HG02870 (cell line): ENCODE results near the gene STAT4.

Experiments used
- ATAC-seq: cut with Tn5 transposase; IDR thresholded peaks from one replicate; pipeline ENCODE4 v1.9.1; 2021; ENCODE audit warnings: mild to moderate bottlenecking, moderate library complexity; ENCODE audit not compliant: unreplicated experiment

STAT4 gene

DNA sequence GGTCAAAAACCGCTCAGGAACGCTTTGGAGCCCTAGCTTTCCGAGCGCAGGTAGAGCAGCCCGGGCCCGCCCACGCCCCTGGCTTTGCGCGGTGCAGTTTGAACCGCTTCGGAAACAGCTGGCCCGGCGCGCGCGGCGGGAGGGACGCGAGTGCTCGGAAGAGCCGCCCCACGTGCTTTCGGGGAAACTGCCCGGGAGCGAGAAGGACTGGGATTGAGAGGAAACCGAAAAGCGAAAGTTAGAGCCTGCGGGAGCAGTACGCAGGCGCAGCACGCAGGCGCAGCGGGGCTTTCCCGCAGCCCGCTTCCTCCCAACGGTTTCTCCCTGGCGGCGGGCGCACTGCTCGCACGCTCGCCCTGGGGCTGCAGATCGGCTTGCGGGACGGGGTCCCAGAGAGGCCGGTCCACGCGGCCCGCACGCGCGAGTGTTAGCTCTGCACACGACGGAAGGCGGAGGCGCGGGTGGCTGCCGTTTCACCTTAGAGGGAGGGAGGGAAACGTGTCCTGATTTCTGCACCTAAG, 130.5 kb downstream of the STAT4 start:
- peak; percentile 68 for ATAC-seq

GRCh38 chr2:191019376-191019775, 131.4 kb downstream of the STAT4 start:
- no peak for ATAC-seq

- ATAC-seq, result no peak
Observed at GRCh38 chr2:191018643-191019119, 132.1 kb downstream of the STAT4 start.

DNA sequence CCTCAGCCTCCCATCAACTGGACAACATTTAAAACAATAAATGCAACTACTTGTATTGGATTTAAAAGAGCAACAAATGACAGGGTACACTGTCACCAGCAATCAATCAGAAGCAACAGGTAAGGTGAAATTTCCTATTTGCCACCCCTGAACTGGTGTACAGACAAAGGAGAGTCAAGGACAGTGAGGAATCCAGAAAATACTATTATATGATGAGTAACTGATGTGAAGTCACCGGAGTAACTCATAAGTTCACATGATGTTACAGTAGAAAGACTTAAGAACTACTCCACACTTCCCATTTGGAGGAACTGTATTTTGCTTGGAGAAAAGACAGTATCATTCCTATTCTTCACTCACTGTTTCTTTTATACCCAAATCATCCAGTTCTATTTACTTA, 132.7 kb downstream of the STAT4 start:
- no peak for ATAC-seq

- no peak for ATAC-seq
Observed at GRCh38 chr2:191015831-191016230, 135.0 kb downstream of the STAT4 start.

GRCh38 chr2:191015239-191015638, 135.6 kb downstream of the STAT4 start:
- ATAC-seq, result no peak

DNA sequence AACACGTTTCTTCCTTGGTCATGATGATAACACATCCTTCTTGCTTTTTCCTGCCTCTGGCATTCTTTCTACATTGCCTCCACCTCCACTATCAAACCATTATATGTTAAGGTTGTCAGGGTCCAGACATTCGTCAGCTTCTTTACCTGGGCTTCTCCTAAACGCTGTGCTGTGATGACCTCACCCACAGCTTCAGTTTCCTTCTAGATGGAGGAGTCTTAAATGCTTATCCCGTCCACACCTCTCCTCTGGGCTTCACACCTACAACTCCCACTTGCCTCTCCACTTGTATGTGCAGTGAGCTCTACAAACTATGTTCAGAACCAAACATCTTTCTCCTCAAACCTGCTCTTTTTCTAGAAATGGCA, 136.2 kb downstream of the STAT4 start:
- no peak for ATAC-seq

GRCh38 chr2:191013932-191014652, 136.7 kb downstream of the STAT4 start, which contains the start of gene STAT1:
TSS of gene STAT1 (minus strand) at chr2:191014171. CDS start at chr2:191010003, 4,168 bp downstream.
- ATAC-seq, result peak; percentile 84

- no peak for ATAC-seq
Observed at GRCh38 chr2:191013682-191013931, 137.2 kb downstream of the STAT4 start.

GRCh38 chr2:191012845-191013681, 137.7 kb downstream of the STAT4 start:
- peak; percentile 2 for ATAC-seq

DNA sequence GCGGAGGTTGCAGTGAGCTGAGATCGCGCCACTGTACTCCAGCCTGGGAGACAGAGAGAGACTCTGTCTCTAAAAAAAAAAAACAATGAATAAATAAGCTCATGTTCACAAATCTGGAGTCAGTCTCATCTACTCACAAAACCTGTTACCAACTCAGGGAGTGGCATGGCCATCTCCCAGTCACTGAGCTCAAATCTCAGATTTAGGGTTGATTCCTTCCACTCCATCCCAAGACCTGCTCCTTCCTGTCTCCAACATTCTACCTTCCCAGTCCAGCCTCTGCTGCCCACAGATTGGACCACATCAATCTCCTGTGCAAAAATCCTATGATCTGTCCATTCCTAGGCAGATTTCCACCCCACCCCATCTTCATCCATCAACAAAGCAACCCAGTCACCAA, 138.4 kb downstream of the STAT4 start:
- no peak for ATAC-seq

- no peak for ATAC-seq
Observed at GRCh38 chr2:191010887-191011885, 139.6 kb downstream of the STAT4 start.

DNA sequence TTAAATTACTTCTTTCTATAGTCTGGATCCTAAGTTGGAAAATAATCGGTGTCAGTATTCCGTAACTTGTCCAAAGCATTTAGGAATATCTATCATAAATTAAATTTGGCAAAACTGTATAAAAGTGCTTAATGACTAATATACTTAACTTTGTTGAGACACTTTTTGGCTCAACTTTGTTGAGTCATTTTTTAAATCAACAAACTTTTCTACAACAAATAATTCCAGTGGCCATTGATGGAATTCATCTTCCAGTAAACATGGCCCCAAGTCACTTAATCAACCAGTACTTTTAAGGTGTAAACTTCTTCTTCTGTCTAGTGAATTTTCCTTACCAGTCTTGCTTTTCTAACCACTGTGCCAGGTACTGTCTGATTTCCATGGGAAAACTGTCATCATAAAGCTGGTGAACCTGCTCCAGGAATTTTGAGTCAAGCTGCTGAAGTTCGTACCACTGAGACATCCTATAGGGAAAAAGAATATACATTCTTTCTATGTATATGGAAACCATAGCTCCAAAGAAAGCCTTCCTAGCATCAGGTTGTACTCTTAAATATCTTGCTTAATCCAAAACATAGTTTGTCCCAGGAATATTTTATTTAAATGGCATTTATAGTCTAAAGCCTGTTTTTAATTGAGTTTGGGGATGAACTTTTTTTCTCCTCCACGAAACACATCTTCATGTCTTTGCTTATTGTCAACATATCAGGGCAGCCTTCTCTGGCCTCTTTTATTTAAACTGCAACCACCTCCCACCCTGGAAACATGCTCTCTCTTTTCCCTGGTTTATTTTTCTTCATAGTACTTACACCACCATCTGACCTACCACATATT, 141.0 kb downstream of the STAT4 start:
- no peak for ATAC-seq

DNA sequence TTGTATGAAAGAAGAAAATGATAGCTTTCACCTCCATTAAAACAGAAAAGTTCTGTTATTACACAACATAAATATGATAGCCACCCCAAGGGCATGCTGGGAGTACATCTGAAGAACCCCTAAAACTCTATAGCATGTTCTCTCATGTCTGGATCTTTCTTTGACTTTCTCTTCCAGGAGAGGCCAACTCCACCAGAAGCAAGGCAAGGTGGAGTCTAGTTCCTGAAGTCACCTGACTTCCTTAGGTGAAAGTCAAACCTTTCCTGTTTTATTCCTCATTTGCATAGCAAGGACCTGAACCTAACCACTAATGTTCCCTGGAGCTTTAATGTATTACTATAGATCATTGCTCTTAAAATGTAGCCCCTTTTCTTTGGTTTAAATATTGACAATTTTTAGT, 142.5 kb downstream of the STAT4 start:
- no peak for ATAC-seq

DNA sequence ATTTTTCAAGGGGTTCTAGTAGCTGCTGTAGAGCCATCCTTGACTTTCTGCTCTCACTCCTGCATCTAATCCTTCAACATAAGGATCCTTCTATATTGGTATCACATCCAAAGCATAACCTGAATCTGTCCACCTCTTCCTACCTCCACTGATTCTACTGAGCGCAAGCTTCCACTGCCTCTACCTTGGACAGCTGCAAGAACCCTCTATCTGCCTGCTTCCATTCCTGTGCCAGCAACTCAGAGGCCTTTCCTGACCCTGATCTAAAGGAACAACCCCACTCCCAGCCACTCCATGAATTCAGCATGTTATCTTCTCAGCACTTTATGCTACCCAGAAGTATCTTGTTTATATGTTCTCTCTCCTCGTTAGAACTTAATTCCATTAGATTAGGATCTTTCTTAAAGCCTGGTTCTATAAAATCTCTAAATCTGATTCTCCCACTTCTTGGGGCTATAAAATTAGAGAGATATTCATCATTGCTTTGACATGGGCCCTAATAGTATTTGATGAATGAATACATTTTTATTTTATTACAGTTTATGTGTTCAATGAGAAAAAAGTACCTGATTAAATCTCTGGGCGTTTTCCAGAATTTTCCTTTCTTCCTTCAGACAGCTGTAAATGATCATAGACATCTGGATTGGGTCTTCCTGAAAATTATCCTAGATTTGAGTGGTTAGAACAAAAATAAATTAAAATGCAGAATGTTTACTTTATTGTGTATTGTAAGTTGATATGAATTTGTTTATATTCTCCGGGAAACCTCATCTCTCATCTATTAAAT, 143.6 kb downstream of the STAT4 start:
- no peak for ATAC-seq

DNA sequence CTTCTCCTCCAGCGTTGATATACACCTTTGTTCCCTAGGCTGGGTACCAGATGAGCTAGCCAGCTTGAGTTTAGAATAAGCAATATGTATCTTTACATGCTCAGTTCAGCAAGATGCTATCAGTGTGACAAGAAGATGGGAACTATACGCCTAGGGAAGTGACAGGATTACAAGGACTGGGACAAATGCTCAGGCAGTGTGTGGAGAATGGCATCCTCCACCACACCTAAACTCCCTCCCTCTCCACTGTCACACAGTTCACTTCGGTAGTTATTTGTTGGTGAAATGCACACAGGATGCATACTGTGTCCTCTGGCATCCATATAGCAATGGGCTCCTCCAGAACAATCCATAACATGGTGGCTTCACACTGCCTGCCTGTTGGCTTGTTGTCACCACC, 144.5 kb downstream of the STAT4 start:
- no peak for ATAC-seq

DNA sequence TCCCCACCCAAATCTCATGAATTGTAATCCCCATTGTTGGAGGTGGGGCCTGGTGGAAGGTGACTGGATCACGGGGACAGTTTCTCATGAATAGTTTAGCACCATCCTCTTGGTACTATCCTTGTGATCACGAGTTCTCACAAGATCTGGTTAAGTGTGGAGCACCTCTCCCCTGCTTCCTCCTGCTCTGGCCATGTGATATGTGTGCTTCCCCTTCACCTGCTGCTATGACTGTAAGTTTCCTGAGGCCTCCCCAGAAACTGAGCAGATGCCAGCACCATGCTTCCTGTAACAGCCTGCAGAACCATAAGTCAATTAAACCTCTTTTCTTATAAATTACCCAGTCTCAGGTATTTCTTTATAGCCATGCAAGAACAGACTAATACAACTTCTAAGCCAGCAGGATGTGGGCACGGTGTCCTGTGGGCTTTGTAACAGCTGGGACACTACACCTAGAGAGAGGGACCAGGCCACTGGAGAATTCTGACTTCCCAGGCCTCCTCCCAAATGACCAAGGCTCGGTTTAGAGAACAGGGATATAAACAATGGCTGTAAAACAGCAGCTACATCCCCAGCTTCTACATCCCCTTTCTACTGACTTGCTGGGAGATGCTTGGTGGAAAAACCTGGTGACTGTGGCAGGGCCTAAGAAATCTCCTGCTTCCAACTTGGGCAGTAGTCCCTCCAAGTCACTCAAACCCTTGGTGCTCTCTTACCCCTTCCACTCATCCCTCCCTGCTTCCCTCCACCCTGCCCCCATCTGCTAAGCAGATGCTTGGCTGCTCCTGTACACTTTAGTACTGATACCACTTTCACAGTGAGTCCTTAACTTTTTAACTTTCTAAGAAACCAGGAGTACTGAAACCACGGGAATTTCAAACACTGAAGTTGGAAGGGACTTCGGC, 147.1 kb downstream of the STAT4 start:
- no peak for ATAC-seq

- ATAC-seq, result no peak
Observed at GRCh38 chr2:191001624-191002023, 149.2 kb downstream of the STAT4 start.
